ENCODE data around the gene CAMTA1. TPM values are rescaled to one million over a fixed set of nuclear protein-coding genes. Genes with fewer than 3 reads are reported as not detected.

The CAMTA1 gene
- total RNA-seq, 2 experiments from 2014 or later, result 43.3 to 46.0 TPM

DNA sequence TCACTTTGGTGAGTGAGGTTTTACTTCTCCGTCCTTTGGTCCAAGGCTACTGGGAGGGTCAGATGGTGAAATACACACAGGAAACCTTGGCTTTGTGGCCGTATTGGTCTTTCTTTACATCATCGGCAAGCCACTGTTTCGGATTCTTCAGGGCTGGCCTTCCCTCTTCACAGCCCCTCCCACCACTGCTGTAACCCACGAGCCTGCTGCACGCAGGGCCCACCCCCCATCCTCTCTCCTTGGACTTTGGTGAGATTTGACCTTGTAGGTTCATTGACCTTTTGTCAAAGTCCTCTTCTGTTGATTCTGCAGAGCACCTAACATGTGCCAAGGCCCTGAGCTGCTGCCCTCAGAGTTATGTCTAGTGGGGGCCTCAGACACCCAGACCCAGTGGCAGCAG is 328.6 kb downstream of the CAMTA1 start:
- H3K27ac Mint-ChIP-seq, result no peak overlapping the region
- no peaks in the 10 kb centered on the region for H3K4me1 Mint-ChIP-seq (ENCODE audit: low read depth)
- CTCF ChIA-PET, result no interaction called here
- no peaks in the 10 kb centered on the region for H3K9me3 Mint-ChIP-seq (ENCODE audit: insufficient read depth)
- no peak for DNase-seq
- no peaks in the 10 kb centered on the region for H3K36me3 Mint-ChIP-seq (ENCODE audit: low read depth)
- no peak for ATAC-seq
- POLR2A ChIA-PET, result no interaction called here
- H3K4me3 Mint-ChIP-seq, result no peak overlapping the region
- H3K27me3 Mint-ChIP-seq (ENCODE audit: low read depth), result no peaks in the 10 kb centered on the region

DNA sequence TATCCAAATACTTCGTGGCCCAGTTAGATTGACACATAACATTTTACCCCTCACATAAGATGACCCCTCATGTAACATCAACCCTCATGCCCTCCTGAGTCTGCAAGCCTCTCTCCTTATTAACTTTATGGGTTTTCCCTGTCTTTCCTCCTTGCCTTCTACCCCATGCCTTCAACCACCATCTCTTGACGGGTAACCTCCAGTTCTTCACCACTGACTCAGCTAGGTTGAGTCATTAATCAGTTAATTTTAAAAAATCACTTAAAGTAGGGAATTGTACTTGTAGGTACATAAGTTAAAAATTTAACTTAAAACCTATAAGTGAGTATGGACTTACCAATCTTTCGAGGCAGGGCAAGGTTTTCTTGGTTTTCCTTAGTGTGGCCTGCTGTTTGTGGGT is 330.7 kb downstream of the CAMTA1 start:
- Mint-ChIP-seq H3K4me3 (no peak overlapping the region), H3K27ac (no peak overlapping the region), H3K36me3 (ENCODE audit: low read depth) (no peaks in the 10 kb centered on the region), H3K9me3 (ENCODE audit: insufficient read depth) (no peaks in the 10 kb centered on the region), H3K27me3 (ENCODE audit: low read depth) (no peaks in the 10 kb centered on the region), H3K4me1 (ENCODE audit: low read depth) (no peaks in the 10 kb centered on the region)
- DNase-seq, result no peak
- CTCF ChIA-PET, result no interaction called here
- POLR2A ChIA-PET, result no interaction called here
- ATAC-seq, result no peak

DNA sequence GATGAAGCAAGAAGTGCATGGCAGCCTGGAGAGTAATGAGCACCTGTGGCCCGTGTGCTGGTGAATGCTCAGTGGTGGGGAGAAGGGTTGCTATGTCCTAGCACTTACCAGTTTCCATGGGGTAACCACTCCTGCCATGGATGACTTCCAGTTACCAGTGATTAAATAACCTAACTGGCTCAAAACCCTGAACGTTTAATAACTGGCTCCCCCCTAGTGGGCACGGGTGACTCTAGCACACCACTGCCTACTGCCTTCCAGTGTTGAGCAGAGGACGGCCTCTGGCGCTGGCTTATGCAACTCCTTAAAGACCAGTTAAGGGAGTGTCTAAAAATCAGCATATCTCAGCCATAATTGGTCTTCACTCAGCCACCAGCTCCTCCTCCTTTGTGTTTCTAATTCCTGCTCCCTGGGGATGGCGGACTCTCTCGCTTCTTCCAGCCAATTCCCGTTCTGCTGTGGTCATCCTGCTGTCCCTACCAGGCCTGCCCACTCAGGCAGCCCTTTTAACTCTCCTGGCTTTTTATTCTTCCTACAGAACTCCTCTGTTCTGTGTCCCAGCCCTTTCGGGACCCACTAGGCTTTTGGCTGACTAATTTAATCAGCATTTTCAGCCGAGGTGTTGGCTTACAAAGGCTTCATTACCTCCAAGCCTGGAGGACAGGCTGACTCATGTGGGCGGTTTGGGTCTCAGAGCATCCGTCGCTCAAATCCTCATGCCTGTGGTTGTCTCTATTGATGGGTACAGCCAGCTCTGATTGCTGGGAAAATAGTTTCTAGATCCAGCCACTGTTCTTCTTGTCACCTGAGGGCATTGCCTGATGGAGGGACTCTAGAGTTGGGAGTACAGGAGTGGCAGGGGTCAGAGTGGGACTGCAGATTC is 332.4 kb downstream of the CAMTA1 start:
- CTCF ChIA-PET, result no interaction called here
- no peaks in the 10 kb centered on the region for H3K27me3 Mint-ChIP-seq (ENCODE audit: low read depth)

DNA sequence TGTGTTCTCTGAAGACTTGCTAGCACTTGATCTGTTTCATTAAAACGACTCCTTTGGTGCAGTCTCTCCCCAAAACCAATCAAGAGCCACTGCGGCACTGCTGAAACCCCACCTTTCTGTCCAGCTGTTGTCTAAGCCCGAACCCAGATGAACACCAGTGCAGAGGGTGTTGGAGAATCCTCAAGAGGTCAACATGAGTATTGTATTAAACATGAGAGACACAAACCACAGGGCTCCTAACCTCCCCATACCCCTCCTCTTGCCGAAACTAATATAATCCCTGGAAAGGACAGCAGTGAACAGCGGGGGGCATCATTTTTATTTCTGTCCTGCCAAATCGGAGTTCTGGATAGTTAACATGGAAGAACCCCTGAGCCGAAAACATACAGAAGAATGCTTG is 333.9 kb downstream of the CAMTA1 start:
- POLR2A ChIA-PET, result no interaction called here
- ATAC-seq, result no peak
- Mint-ChIP-seq H3K36me3 (ENCODE audit: low read depth) (no peaks in the 10 kb centered on the region), H3K27ac (no peak overlapping the region), H3K9me3 (ENCODE audit: insufficient read depth) (no peaks in the 10 kb centered on the region), H3K4me3 (no peak overlapping the region), H3K27me3 (ENCODE audit: low read depth) (no peaks in the 10 kb centered on the region), H3K4me1 (ENCODE audit: low read depth) (no peaks in the 10 kb centered on the region)
- CTCF ChIA-PET, result interaction anchor here (1.7 kb wide), 1 partner anchor 77 kb away, joined by 4 read pairs; no protein-coding TSS in a partner anchor
- no peak for DNase-seq

More for the DNA sequence above, 332.4 kb downstream of the CAMTA1 start:
- H3K9me3 Mint-ChIP-seq (ENCODE audit: insufficient read depth), result no peaks in the 10 kb centered on the region
- DNase-seq, result no peak
- no peak overlapping the region for H3K27ac Mint-ChIP-seq
- H3K36me3 Mint-ChIP-seq (ENCODE audit: low read depth), result no peaks in the 10 kb centered on the region
- H3K4me1 Mint-ChIP-seq (ENCODE audit: low read depth), result no peaks in the 10 kb centered on the region
- ATAC-seq, result no peak
- POLR2A ChIA-PET, result no interaction called here
- H3K4me3 Mint-ChIP-seq, result no peak overlapping the region

DNA sequence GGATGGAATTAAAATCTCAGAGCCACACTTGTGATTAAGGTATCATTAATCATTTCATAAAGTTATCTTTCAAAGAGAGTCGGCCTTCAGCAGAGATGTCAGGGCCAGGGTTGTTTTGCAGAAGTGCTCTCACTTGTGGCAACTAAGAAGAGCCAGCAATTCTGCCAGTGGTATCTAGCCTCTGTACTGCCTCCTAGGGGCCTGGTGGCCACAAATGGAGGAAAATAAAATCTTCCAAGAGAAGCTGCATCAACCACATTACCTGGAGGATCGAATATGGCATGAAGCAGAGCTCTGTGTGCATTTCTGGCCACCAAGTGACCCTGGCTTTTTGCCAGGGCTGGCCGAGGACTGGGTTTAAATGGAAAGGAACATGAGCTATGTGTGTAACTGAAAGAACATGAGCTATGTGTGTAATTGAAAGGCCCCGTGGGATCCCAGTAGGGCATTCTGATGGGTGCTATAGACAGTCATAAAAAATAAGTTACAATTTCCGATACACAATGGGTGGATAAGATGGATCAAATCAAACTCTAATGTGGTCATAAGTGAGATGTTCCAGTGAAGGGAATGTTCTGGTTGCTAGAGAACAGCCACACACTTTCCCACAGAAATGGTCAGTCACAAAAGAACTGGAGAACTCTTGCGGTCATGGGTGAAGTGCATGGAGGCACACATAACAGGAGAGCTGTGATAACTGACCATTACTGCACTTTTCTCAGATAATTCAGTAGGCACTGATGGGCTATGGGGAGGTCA is 335.8 kb downstream of the CAMTA1 start:
- no peaks in the 10 kb centered on the region for H3K9me3 Mint-ChIP-seq (ENCODE audit: insufficient read depth)
- H3K36me3 Mint-ChIP-seq (ENCODE audit: low read depth), result no peaks in the 10 kb centered on the region
- H3K4me1 Mint-ChIP-seq (ENCODE audit: low read depth), result no peaks in the 10 kb centered on the region
- H3K27ac Mint-ChIP-seq, result no peak overlapping the region
- POLR2A ChIA-PET, result no interaction called here
- CTCF ChIA-PET, result no interaction called here
- H3K27me3 Mint-ChIP-seq (ENCODE audit: low read depth), result no peaks in the 10 kb centered on the region
- ATAC-seq (no peak), DNase-seq (no peak)
- no peak overlapping the region for H3K4me3 Mint-ChIP-seq

DNA sequence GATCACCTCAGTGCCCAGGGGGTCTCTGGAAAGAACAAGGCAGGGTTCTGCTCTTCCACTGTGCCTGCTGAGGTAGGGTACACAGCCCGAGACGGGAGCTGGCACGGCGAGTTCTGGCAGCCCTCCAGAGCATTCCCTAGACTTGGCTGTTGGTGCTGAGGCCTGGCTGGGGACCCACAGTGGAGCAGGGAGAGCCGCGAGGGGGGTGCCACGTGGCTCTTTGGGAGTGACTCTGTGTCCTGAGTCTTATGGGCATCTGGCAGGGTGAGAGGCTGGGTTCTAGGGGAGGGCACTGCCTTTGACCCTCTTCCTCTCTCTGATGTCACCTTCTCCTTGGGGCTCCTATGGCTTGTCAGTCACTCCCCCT is 336.4 kb downstream of the CAMTA1 start:
- ATAC-seq, result no peak
- Mint-ChIP-seq H3K4me3 (no peak overlapping the region), H3K4me1 (ENCODE audit: low read depth) (no peaks in the 10 kb centered on the region), H3K9me3 (ENCODE audit: insufficient read depth) (no peaks in the 10 kb centered on the region), H3K27ac (no peak overlapping the region), H3K36me3 (ENCODE audit: low read depth) (no peaks in the 10 kb centered on the region), H3K27me3 (ENCODE audit: low read depth) (no peaks in the 10 kb centered on the region)
- ChIA-PET CTCF (no interaction called here), POLR2A (interaction anchor here (0.5 kb wide), 1 partner anchor 12 kb away, joined by 5 read pairs; no protein-coding TSS in a partner anchor)
- DNase-seq, result no peak

DNA sequence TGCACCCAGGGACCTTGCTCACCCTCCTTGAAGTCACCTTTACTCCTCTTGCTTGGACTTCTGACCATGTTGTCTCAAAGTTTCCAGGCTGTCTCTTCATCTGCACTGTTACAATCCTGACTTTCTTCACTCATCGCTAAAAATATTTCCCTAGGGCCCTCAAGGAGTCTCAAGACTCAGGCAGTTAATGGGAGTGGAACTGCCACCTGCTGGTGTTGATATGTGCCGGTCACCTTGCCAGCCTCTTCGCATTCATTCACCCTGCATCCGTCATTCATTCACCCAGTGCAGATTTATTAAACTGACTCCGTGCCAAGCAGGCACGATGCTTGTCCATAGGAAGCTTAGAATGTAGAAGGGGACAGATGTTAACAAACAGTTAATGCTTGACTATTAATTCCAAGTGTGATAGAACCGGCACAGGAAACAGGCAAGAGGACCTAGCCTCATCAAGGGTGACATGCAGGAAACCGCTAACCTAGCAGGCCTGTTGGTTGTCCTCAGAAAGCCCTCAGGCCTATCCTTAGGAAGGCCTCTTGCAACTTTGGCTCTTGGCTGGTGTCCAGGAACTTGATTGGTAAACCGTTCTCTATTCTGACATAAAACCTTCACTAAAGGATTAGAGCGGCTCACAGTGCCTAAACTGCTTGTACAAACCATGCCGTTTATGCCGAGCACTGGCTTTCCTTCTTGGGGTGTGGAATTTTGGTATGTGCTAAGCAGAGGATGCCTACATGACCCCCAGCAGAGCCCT is 342.2 kb downstream of the CAMTA1 start:
- Mint-ChIP-seq H3K9me3 (ENCODE audit: insufficient read depth) (no peaks in the 10 kb centered on the region), H3K36me3 (ENCODE audit: low read depth) (no peaks in the 10 kb centered on the region), H3K4me3 (no peak overlapping the region), H3K27me3 (ENCODE audit: low read depth) (peaks cover 7% of the 10 kb centered on the region), H3K27ac (no peak overlapping the region), H3K4me1 (ENCODE audit: low read depth) (peaks cover 5% of the 10 kb centered on the region)
- ChIA-PET CTCF (no interaction called here), POLR2A (no interaction called here)
- ATAC-seq (no peak), DNase-seq (no peak)

DNA sequence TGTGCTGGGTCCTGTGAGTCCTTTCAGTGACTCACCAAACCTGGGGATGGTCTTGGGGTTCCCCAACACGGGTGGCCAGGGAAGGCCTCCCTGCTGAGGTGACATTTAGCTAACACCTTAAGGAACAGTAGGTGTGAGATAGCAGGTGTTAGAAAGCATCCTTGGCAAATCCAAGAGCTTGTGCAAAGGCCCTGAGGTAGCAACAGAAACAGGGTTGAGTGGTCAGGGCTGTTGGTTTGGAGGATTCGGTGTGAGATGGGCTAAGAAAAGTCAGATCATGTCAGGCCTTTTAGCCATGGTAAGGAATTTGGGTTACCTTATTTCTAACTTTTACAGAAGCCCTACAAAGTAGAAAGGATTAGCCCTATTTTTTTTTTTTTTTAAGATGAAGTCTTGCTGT is 343.0 kb downstream of the CAMTA1 start:
- Mint-ChIP-seq H3K27me3 (ENCODE audit: low read depth) (peaks cover 7% of the 10 kb centered on the region), H3K9me3 (ENCODE audit: insufficient read depth) (no peaks in the 10 kb centered on the region), H3K36me3 (ENCODE audit: low read depth) (no peaks in the 10 kb centered on the region), H3K4me3 (no peak overlapping the region), H3K4me1 (ENCODE audit: low read depth) (peaks cover 5% of the 10 kb centered on the region), H3K27ac (no peak overlapping the region)
- ATAC-seq (no peak), DNase-seq (no peak)
- ChIA-PET CTCF (no interaction called here), POLR2A (no interaction called here)

DNA sequence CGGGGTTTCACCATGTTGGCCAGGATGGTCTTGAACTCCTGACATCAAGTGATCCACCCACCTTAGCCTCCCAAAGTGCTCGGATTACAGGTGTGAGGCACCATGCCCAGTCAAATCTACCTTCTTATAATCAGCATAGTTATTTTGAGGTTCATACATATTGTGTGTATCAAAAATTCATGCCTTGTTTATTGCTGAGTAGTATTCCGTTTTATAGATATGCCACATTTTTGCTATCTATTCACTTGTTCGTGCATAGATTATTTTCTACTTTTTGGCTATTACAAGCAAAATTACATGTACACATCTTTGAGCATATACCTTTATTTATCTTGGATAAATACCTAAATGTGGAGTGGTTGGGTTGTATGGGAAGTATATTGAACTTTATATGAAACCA is 344.9 kb downstream of the CAMTA1 start:
- H3K4me3 Mint-ChIP-seq, result no peak overlapping the region
- peaks cover 11% of the 10 kb centered on the region for H3K27me3 Mint-ChIP-seq (ENCODE audit: low read depth)
- H3K36me3 Mint-ChIP-seq (ENCODE audit: low read depth), result no peaks in the 10 kb centered on the region
- peaks cover 5% of the 10 kb centered on the region for H3K4me1 Mint-ChIP-seq (ENCODE audit: low read depth)
- ATAC-seq (no peak), DNase-seq (no peak)
- ChIA-PET POLR2A (no interaction called here), CTCF (no interaction called here)
- no peak overlapping the region for H3K27ac Mint-ChIP-seq
- no peaks in the 10 kb centered on the region for H3K9me3 Mint-ChIP-seq (ENCODE audit: insufficient read depth)

DNA sequence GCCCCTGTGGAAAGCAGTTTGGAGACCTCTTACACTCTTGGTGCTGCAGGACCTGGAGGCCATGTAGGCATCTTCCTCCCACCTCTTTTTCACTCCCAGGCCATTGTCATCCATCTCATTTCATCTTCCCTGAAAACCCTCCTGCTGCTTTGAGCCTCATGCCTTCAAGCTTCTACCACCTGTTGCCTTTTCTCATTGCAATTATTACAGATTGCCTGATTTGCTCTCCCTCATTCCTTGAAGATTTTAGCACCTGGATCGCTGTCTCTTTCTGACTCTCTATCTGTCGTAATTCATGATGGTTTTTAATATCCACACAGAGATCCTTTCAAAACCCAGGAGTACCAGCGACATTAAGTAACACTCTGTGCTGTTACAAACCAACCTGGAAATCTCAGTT is 350.2 kb downstream of the CAMTA1 start:
- no peak overlapping the region for H3K4me3 Mint-ChIP-seq

DNA sequence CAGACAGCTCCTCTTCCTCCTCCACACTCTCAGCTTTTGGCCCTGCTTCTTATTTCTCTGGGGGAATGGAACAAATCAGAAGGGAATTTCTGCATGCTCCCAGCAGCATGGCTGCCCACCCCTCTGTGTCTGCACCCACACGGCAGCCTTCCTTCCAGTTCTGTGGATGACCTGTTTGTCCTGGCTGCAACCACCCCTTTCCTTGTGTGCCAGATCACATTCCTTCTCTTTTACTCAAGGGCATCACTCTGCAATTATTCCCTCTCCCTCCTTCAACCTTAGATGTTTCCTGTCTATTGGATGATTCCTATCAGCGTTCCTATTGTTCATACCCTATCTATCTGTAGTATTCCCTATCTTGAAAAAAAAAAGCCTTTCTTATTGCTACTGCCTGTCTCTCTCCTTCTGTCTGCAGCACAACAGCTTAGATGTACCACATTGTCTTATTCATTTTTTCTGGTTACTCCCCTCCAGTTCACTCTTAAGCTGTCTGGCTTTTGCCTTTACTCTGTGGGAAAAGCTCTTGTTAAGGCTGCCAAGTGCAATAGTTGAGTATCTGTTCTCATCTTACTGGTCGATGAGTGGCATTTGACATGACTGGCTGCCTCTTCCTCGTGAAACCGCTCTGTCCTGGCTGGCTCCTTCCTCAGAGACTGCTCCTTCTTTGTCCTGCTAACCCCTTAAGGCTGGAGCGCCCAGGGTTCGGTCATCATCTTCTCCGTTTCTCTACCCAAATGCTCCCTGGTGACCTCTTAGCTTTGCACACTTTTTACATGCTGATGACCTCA is 351.1 kb downstream of the CAMTA1 start:
- POLR2A ChIA-PET, result interaction anchor here (0.7 kb wide), 1 partner anchor 1042 kb away, joined by 6 read pairs; no protein-coding TSS in a partner anchor
- no peaks in the 10 kb centered on the region for H3K36me3 Mint-ChIP-seq (ENCODE audit: low read depth)
- DNase-seq (no peak), ATAC-seq (no peak)
- H3K27ac Mint-ChIP-seq, result no peak overlapping the region
- no peaks in the 10 kb centered on the region for H3K9me3 Mint-ChIP-seq (ENCODE audit: insufficient read depth)
- no peaks in the 10 kb centered on the region for H3K4me1 Mint-ChIP-seq (ENCODE audit: low read depth)
- CTCF ChIA-PET, result no interaction called here
- peaks cover 10% of the 10 kb centered on the region for H3K27me3 Mint-ChIP-seq (ENCODE audit: low read depth)
- no peak overlapping the region for H3K4me3 Mint-ChIP-seq

More for the DNA sequence above, 350.2 kb downstream of the CAMTA1 start:
- ChIA-PET POLR2A (no interaction called here), CTCF (no interaction called here)
- Mint-ChIP-seq H3K4me1 (ENCODE audit: low read depth) (no peaks in the 10 kb centered on the region), H3K36me3 (ENCODE audit: low read depth) (no peaks in the 10 kb centered on the region), H3K9me3 (ENCODE audit: insufficient read depth) (no peaks in the 10 kb centered on the region), H3K27me3 (ENCODE audit: low read depth) (peaks cover 10% of the 10 kb centered on the region), H3K27ac (no peak overlapping the region)
- ATAC-seq, result no peak
- no peak for DNase-seq
